ENCODE data around the gene TSSC4.

Gene TSSC4

DNA sequence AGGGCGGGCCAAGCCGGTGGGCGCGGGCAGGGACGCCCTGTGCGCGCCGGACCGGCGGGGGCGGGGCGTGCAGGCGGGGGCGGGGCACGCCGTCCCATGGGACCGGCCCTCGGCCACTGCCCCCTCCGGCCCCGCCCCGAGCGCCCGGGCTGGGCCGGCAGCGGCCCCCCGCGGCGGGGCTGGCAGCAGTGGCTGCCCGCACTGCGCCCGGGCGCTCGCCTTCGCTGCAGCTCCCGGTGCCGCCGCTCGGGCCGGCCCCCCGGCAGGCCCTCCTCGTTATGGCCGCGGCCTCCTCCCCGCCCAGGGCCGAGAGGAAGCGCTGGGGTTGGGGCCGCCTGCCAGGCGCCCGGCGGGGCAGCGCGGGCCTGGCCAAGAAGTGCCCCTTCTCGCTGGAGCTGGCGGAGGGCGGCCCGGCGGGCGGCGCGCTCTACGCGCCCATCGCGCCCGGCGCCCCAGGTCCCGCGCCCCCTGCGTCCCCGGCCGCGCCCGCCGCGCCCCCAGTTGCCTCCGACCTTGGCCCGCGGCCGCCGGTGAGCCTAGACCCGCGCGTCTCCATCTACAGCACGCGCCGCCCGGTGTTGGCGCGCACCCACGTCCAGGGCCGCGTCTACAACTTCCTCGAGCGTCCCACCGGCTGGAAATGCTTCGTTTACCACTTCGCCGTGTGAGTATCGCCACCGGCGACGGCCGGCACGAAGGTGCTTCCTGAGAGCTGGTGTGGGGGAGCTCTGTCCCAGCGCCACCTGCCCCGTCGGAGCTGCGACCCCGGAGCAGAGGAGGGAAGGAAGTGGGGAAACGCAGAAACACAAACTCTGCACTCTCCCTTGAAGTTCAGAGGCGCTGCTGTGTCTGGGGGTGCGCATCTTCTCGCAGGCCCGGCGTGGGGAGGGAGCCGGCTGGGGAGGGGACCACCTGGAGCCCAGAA, 44.5 kb downstream of the TSSC4 start, which contains the start of gene KCNQ1:
KCNQ1 (plus strand) TSS at position 188 of the 925 bp plus-strand sequence; CDS start at position 279, 91 bp downstream.
- peaks cover 95% of the 10 kb centered on the region for H3K27me3 ChIP-seq (ENCODE audit: control insufficient read depth, insufficient read depth, low read length, poor library complexity, severe bottlenecking)
- peak within 1 kb of the TSS; percentile 22 for H3K4me3 ChIP-seq (ENCODE audit: insufficient read depth, low read depth, low read length)
- no peak within 1 kb of the TSS for H3K27ac ChIP-seq (ENCODE audit: insufficient read depth, low read depth, low read length, poor library complexity, severe bottlenecking)

GRCh38 chr11:2445746-2446551, 45.4 kb downstream of the TSSC4 start:
- Histone ChIP-seq H3K27ac (ENCODE audit: insufficient read depth, low read depth, low read length, poor library complexity, severe bottlenecking) (no peak overlapping the region), H3K27me3 (ENCODE audit: control insufficient read depth, insufficient read depth, low read length, poor library complexity, severe bottlenecking) (peaks cover 96% of the 10 kb centered on the region), H3K4me1 (ENCODE audit: control insufficient read depth, insufficient read depth, low read length) (no peaks in the 10 kb centered on the region), H3K36me3 (ENCODE audit: control insufficient read depth, insufficient read depth, low read length) (no peaks in the 10 kb centered on the region), H3K4me3 (ENCODE audit: insufficient read depth, low read depth, low read length) (no peak overlapping the region), H3K9me3 (ENCODE audit: control insufficient read depth, low read length) (no peaks in the 10 kb centered on the region)
- WGBS, 2 experiments, result 78 to 79% methylated on average over 23 of the region's 23 CpGs

More for the DNA sequence above, 44.5 kb downstream of the TSSC4 start, which contains the start of gene KCNQ1:
- Histone ChIP-seq H3K36me3 (ENCODE audit: control insufficient read depth, insufficient read depth, low read length) (no peaks in the 10 kb centered on the region), H3K9me3 (ENCODE audit: control insufficient read depth, low read length) (no peaks in the 10 kb centered on the region), H3K4me1 (ENCODE audit: control insufficient read depth, insufficient read depth, low read length) (no peaks in the 10 kb centered on the region)
- WGBS, 2 experiments, result 4% methylated on average over 116 of the region's 116 CpGs

DNA sequence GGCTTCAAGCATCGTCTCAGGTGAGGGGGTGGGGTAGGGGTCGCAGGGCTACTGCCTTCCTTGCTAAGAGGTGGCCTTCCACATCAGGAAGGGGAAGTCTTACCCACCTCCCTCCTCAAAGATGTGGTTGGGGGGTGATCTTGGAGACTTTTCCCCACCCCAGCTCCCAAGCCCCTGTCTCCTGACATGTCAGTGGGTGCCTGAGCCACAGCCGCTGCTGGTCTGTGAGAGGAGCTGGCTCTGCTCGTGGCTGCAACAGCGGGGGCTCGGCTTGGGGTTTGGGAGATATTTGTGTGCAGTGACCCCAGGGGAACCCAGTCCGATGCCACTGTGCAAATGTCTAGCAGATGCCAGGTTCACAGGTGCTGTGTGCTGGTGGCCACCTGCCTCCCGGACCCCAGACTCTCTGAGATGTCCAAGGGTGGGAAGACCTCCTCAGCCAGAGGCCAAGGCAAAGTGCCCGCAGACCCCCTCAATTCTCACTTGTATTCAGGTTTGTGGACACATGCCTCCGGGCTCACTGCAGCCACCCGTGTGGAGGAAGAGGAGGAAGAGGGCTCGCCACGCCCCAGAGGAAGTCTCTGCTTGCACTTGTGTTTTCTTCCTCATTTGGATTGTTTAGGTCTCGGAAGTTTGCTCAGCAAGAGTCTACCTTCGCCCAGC, 46.2 kb downstream of the TSSC4 start:
- H3K4me3 ChIP-seq (ENCODE audit: insufficient read depth, low read depth, low read length), result no peak overlapping the region
- H3K27me3 ChIP-seq (ENCODE audit: control insufficient read depth, insufficient read depth, low read length, poor library complexity, severe bottlenecking), result peaks cover 91% of the 10 kb centered on the region
- no peak overlapping the region for H3K27ac ChIP-seq (ENCODE audit: insufficient read depth, low read depth, low read length, poor library complexity, severe bottlenecking)
- H3K9me3 ChIP-seq (ENCODE audit: control insufficient read depth, low read length), result no peaks in the 10 kb centered on the region
- WGBS, 2 experiments, result 89 to 90% methylated on average over 15 of the region's 15 CpGs
- H3K36me3 ChIP-seq (ENCODE audit: control insufficient read depth, insufficient read depth, low read length), result no peaks in the 10 kb centered on the region
- no peaks in the 10 kb centered on the region for H3K4me1 ChIP-seq (ENCODE audit: control insufficient read depth, insufficient read depth, low read length)

DNA sequence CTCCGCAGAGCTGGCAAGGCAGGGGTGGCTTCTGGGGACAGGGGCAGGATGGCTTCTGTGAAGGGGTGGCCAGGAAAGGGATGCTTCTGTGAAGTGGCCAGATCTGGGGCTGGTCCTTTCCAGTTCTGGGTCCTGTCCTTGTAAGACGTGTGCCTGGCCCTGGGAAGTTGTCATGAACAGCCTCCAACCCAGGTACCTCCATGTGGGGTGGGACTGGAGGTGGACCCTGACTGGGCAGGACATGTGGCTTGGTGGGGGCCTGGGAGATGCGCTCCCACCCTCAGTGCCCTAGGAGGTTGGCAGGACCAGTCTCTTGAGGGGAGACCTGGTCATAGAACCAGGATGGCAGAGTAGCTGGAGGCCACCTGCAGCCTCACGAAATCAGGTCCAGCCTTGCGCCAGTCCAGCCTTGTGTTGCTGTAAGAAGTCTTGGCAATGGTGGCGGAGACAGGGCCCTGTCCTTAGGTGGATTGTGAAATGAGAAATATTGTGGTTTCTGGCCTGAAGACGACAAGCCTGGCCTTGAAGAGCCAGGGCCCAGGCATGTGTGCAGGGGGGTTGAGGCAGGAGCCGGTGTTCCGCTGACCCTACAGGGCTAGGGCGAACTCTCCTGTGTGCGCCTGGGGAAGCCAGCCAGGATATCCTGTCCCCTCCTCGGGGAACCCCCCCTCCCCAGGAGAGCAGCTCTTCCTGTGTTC, 46.9 kb downstream of the TSSC4 start:
- no peak overlapping the region for H3K4me3 ChIP-seq (ENCODE audit: insufficient read depth, low read depth, low read length)
- H3K27ac ChIP-seq (ENCODE audit: insufficient read depth, low read depth, low read length, poor library complexity, severe bottlenecking), result no peak overlapping the region
- no peaks in the 10 kb centered on the region for H3K9me3 ChIP-seq (ENCODE audit: control insufficient read depth, low read length)
- WGBS, 2 experiments, result 88 to 92% methylated on average over 12 of the region's 12 CpGs
- H3K27me3 ChIP-seq (ENCODE audit: control insufficient read depth, insufficient read depth, low read length, poor library complexity, severe bottlenecking), result peaks cover 84% of the 10 kb centered on the region
- H3K4me1 ChIP-seq (ENCODE audit: control insufficient read depth, insufficient read depth, low read length), result no peaks in the 10 kb centered on the region
- no peaks in the 10 kb centered on the region for H3K36me3 ChIP-seq (ENCODE audit: control insufficient read depth, insufficient read depth, low read length)

DNA sequence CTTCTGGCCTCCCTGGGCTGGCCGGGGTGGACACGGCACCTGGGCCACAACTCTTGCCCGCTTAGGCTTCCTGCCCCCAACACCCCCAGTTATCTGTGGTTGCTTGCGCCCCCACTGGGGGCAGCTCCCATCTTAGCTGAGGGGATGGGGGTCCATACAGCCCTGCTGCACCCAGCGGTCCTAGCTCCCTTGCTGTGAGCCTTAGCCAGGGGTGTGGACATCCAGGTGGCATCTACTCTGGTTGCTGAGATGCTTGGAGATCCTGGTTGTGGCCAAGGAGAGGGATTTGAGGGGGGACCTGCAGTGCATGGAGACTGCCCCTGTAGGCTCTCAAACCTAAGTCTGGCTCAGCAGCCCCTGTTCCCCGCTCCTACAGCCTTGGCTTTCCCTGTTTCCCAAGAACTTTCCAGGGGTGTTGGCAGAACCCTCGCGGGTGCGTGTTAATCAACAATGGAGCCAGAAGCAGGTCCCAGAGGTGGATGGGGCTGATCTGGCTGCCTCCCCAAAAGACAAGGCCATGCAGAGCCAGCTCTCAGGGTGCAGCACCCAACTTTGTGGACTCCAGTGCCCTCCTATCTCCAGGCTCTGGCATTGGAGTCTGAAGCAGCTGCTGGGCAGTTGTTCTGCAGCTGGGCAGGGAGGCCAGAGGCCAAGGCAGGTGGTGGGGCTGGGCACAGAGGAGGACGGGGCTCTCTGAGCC, 47.6 kb downstream of the TSSC4 start:
- Histone ChIP-seq H3K4me1 (ENCODE audit: control insufficient read depth, insufficient read depth, low read length) (no peaks in the 10 kb centered on the region), H3K36me3 (ENCODE audit: control insufficient read depth, insufficient read depth, low read length) (no peaks in the 10 kb centered on the region), H3K4me3 (ENCODE audit: insufficient read depth, low read depth, low read length) (no peak overlapping the region), H3K9me3 (ENCODE audit: control insufficient read depth, low read length) (no peaks in the 10 kb centered on the region), H3K27ac (ENCODE audit: insufficient read depth, low read depth, low read length, poor library complexity, severe bottlenecking) (no peak overlapping the region), H3K27me3 (ENCODE audit: control insufficient read depth, insufficient read depth, low read length, poor library complexity, severe bottlenecking) (peaks cover 77% of the 10 kb centered on the region)
- WGBS, 2 experiments, result 89 to 91% methylated on average over 10 of the region's 10 CpGs

- Histone ChIP-seq H3K4me1 (ENCODE audit: control insufficient read depth, insufficient read depth, low read length) (no peaks in the 10 kb centered on the region), H3K4me3 (ENCODE audit: insufficient read depth, low read depth, low read length) (no peak overlapping the region), H3K27ac (ENCODE audit: insufficient read depth, low read depth, low read length, poor library complexity, severe bottlenecking) (no peak overlapping the region), H3K9me3 (ENCODE audit: control insufficient read depth, low read length) (no peaks in the 10 kb centered on the region), H3K36me3 (ENCODE audit: control insufficient read depth, insufficient read depth, low read length) (no peaks in the 10 kb centered on the region), H3K27me3 (ENCODE audit: control insufficient read depth, insufficient read depth, low read length, poor library complexity, severe bottlenecking) (peaks cover 69% of the 10 kb centered on the region)
- WGBS, 2 experiments, result 92 to 93% methylated on average over 21 of the region's 21 CpGs
Observed at GRCh38 chr11:2448661-2449547, 48.4 kb downstream of the TSSC4 start.

- peaks cover 69% of the 10 kb centered on the region for H3K27me3 ChIP-seq (ENCODE audit: control insufficient read depth, insufficient read depth, low read length, poor library complexity, severe bottlenecking)
- no peaks in the 10 kb centered on the region for H3K4me1 ChIP-seq (ENCODE audit: control insufficient read depth, insufficient read depth, low read length)
- H3K27ac ChIP-seq (ENCODE audit: insufficient read depth, low read depth, low read length, poor library complexity, severe bottlenecking), result no peak overlapping the region
- 89% methylated on average over 26 of the region's 26 CpGs for WGBS, 2 experiments
- H3K9me3 ChIP-seq (ENCODE audit: control insufficient read depth, low read length), result no peaks in the 10 kb centered on the region
- H3K4me3 ChIP-seq (ENCODE audit: insufficient read depth, low read depth, low read length), result no peak overlapping the region
- H3K36me3 ChIP-seq (ENCODE audit: control insufficient read depth, insufficient read depth, low read length), result no peaks in the 10 kb centered on the region
Observed at GRCh38 chr11:2449548-2450320, 49.2 kb downstream of the TSSC4 start.

DNA sequence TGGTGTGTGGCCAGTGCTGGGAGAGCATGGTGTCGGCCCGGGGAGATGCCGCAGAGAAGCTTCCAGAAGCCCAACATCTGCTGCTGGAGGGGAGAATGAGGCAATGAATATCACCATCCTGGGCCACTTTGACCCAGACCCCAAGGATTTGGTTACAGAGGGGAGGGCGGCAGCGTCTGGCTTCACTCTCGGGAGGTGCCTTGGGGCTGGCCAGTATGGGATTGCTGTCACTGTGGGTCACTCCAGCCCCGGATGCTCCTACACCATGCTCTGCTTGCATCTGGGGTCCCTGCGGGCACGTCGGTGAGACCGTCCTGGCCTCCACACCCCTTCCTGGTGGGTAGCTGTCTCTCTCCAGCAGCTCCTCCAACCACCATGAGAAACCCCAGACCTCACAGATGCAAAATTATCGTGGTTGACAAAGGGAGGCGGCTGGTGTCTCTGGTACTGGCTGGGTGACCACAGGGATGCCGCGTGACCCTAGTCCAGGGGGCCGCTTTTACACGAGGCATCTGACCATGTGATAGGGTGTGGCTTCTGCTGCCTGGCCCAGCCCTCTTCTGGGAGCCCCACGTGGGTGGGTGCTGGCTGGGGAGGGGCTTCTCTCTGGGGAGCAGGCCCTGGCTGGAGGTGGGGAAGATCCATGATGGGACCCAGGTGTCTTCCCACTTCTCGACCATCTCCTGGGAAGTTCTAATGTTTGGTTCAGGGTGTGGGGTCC, 49.9 kb downstream of the TSSC4 start:
- no peaks in the 10 kb centered on the region for H3K36me3 ChIP-seq (ENCODE audit: control insufficient read depth, insufficient read depth, low read length)
- no peak overlapping the region for H3K27ac ChIP-seq (ENCODE audit: insufficient read depth, low read depth, low read length, poor library complexity, severe bottlenecking)
- H3K4me3 ChIP-seq (ENCODE audit: insufficient read depth, low read depth, low read length), result no peak overlapping the region
- no peaks in the 10 kb centered on the region for H3K4me1 ChIP-seq (ENCODE audit: control insufficient read depth, insufficient read depth, low read length)
- peaks cover 62% of the 10 kb centered on the region for H3K27me3 ChIP-seq (ENCODE audit: control insufficient read depth, insufficient read depth, low read length, poor library complexity, severe bottlenecking)
- WGBS, 2 experiments, result 90 to 92% methylated on average over 19 of the region's 19 CpGs
- no peaks in the 10 kb centered on the region for H3K9me3 ChIP-seq (ENCODE audit: control insufficient read depth, low read length)
